ENCODE measurements around the gene MMP25.
A peak's percentile ranks its signal among the peaks of the same experiment; 100 is the strongest.
"Not testable (repeated sequence)": the region's sequence is repeated elsewhere in the genome, so short reads cannot be mapped to it uniquely, and the experiment has no call there.

The MMP25 gene

GRCh38 chr16:3055734-3056115 is 9.4 kb downstream of the MMP25 start:
- DNase-seq (ENCODE audit: low spot score): not testable (repeated sequence)

GRCh38 chr16:3056336-3057180 is 10.2 kb downstream of the MMP25 start:
- DNase-seq (ENCODE audit: low spot score): no peak

- DNase-seq (ENCODE audit: low spot score): no peak
These were observed 11.1 kb downstream of the MMP25 start for GRCh38 chr16:3057181-3058138.

- DNase-seq (ENCODE audit: low spot score): no peak
These were observed 12.0 kb downstream of the MMP25 start for GRCh38 chr16:3058139-3059030.

- peak; percentile 94 for DNase-seq (ENCODE audit: low spot score)
These were observed 12.8 kb downstream of the MMP25 start for GRCh38 chr16:3059041-3059722.

- no peak for DNase-seq (ENCODE audit: low spot score)
These were observed 13.4 kb downstream of the MMP25 start for GRCh38 chr16:3059723-3060242.

- no peak for DNase-seq (ENCODE audit: low spot score)
These were observed 14.2 kb downstream of the MMP25 start for GRCh38 chr16:3060339-3061127.

- no peak for DNase-seq (ENCODE audit: low spot score)
These were observed 16.2 kb downstream of the MMP25 start for GRCh38 chr16:3062553-3062952.

- no peak for DNase-seq (ENCODE audit: low spot score)
These were observed 17.4 kb downstream of the MMP25 start for GRCh38 chr16:3063625-3064386.

GRCh38 chr16:3065069-3065741 is 18.8 kb downstream of the MMP25 start, which contains the start of gene IL32:
IL32 (plus strand) TSS chr16:3065640; CDS start chr16:3065812, 172 bp downstream.
- DNase-seq (ENCODE audit: low spot score): peak; percentile 84

- no peak for DNase-seq (ENCODE audit: low spot score)
These were observed 19.5 kb downstream of the MMP25 start for GRCh38 chr16:3065742-3066439.

- no peak for DNase-seq (ENCODE audit: low spot score)
These were observed 20.0 kb downstream of the MMP25 start for GRCh38 chr16:3066440-3066748.

GRCh38 chr16:3068487-3068886 is 22.1 kb downstream of the MMP25 start:
- DNase-seq (ENCODE audit: low spot score): no peak

- DNase-seq (ENCODE audit: low spot score): not testable (repeated sequence)
These were observed 22.8 kb downstream of the MMP25 start for GRCh38 chr16:3069146-3069545.

GRCh38 chr16:3070608-3071111 is 24.3 kb downstream of the MMP25 start:
- DNase-seq (ENCODE audit: low spot score): no peak

GRCh38 chr16:3071655-3072054 is 25.3 kb downstream of the MMP25 start:
- DNase-seq (ENCODE audit: low spot score): no peak

- DNase-seq (ENCODE audit: low spot score): not testable (repeated sequence)
These were observed 25.8 kb downstream of the MMP25 start for GRCh38 chr16:3072148-3072547.

All from hepatic stellate cell (primary cell).